Body of pancreas (tissue), 4 donors: ENCODE data around the gene PUS7.

Experiments
- CTCF ChIP-seq, 7 experiments: fragments of 450-650 bp in 4 of 7; fragments of 200-600 bp in 3 of 7; sonication (generic) in 3 of 7; IDR thresholded peaks; one replicate each; pipeline ENCODE4 v1.5.1; 2016 to 2019; ENCODE audit warnings: antibody characterized with exemption in 7 of 7
- POLR2A ChIP-seq, 3 donors: fragments of 450-650 bp; IDR thresholded peaks; one replicate each; pipeline ENCODE4 v1.6.1; 2016; ENCODE audit warnings: antibody characterized with exemption in 3 of 3, mild to moderate bottlenecking in 2 of 3

DNA sequence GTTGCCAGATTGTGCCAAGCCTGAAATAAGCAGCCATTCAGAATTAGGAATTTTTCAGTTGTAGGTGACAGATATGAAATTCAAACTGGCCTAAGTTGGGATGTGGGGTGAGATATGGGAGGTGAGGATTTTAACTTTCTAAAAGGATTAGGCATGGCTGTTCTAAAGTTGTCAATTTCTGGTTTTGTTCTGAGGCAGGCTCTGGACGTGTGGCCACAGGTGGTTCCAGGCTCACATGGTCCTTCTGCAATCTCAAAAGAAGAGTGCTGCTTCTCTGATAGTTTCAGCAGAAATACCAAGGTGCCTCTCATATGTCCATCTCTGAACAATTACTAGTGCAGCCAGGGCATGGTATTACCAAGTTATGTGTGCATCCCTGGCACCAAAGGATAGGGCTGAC, 37.9 kb upstream of the PUS7 start:
- no peak for TF ChIP-seq CTCF (IDR thresholded peaks at IDR 0.05)
- TF ChIP-seq POLR2A (IDR thresholded peaks at IDR 0.05), result no peak
